HL-60 (cell line): ENCODE results near the gene ENTPD2.

Experiments used
- CTCF ChIP-seq: IDR thresholded peaks from one replicate; pipeline ENCODE4 v1.5.1; 2011; ENCODE audit warnings: low read length, control low read depth, inconsistent platforms; ENCODE audit not compliant: insufficient read depth
- GABPA ChIP-seq: IDR thresholded peaks from 2 replicates; pipeline ENCODE4 v1.6.1; 2012; ENCODE audit warnings: low read depth
- POLR2AphosphoS5 ChIP-seq: IDR thresholded peaks from 2 replicates; pipeline ENCODE4 v1.6.1; 2012; ENCODE audit warnings: low read depth
- REST ChIP-seq: IDR thresholded peaks from 2 replicates; pipeline ENCODE4 v1.6.1; 2012; ENCODE audit warnings: low read depth; ENCODE audit not compliant: insufficient replicate concordance

DNA sequence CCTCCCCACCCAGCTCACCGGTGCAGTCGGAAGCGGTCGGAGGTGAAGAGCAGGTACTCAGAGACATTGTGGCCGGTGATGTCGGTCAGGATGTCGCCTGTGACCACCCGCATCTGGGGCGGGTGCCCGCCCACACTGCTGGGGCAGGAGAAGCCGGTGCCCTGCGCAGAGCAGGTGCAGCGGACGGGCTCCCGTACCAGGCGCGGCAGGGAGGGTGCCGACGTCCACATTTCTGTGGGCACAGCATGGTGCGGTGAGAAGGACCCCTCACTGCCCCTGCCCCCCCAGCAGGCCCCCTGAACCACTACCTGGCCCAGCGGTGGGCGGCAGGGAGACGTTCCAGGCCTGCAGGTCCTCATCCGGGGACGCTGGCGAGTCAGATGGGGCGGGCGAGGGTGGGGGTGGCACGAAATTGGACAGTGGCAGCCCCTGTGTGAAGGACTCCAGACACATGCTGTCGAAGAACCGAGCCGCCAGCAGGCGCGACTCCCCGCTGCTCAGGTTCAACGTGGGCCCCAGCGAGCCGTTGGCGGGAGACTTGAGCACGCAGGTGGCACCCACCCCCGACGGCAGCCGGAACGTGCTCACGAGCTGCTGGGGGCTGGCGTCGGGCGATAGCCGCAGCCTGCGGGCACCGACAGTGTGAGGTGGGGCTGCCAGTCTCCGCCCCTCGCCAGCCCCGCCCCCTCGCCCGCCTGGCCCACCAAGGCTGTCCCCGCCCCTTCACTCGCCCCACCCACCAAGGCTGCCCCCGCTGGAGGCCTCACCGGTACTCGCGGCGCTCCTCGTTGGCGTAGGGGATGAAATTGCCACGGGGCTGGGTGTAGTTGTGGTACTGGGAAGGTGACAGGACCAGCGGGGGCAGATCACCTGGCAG lies 40.9 kb downstream of the ENTPD2 start:
- TF ChIP-seq CTCF (no peak), POLR2AphosphoS5 (no peak), GABPA (no peak), REST (no peak)
